Endothelial cell of hepatic sinusoid (primary cell): Measurements from ENCODE around the gene MBNL1.
"Not testable (repeated sequence)": the region's sequence is repeated elsewhere in the genome, so short reads cannot be mapped to it uniquely, and the experiment has no call there.

Source experiments
- in situ Hi-C: cut with HindIII; loops from 2 replicates; pipeline ENCODE4 v1.10.0; 2017; ENCODE audit warnings: low sequenced_read_pairs

The MBNL1 gene

DNA sequence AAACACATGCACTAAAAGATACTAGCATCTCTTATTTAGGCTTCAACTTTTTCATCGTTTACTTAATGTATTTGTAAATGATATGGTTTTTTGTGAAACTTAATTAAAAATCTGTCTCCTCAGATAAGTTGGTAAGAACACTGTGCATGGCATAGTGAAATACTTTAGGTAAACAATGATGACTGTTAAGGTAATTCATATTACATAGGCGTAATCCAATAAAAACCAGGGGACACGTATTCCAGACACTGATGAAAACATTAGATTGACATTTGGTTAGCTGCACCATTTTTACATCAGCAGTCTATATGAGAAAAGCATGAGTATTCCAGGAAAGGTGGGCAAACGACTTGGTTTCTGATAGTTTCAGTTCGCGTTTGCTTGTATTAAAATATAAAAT is 170.0 kb downstream of the MBNL1 start:
- in situ Hi-C loops: no loop called here

DNA sequence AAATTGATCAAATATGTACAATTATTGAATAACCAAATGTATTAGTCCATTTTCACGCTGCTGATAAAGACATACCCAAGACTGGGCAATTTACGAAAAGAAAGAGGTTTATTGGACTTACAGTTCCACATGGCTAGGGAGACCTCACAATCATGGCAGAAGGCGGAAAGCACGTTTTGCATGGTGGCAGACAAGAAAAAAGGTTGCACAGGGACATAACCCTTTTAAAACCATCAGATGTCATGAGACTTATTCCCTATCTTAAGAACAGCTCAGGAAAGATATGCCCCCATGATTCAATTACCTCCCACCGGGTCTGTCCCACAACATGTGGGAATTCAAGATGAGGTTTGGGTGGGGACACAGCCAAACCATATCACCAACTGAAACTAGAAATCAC is 171.5 kb downstream of the MBNL1 start:
- in situ Hi-C loops: not testable (repeated sequence)

DNA sequence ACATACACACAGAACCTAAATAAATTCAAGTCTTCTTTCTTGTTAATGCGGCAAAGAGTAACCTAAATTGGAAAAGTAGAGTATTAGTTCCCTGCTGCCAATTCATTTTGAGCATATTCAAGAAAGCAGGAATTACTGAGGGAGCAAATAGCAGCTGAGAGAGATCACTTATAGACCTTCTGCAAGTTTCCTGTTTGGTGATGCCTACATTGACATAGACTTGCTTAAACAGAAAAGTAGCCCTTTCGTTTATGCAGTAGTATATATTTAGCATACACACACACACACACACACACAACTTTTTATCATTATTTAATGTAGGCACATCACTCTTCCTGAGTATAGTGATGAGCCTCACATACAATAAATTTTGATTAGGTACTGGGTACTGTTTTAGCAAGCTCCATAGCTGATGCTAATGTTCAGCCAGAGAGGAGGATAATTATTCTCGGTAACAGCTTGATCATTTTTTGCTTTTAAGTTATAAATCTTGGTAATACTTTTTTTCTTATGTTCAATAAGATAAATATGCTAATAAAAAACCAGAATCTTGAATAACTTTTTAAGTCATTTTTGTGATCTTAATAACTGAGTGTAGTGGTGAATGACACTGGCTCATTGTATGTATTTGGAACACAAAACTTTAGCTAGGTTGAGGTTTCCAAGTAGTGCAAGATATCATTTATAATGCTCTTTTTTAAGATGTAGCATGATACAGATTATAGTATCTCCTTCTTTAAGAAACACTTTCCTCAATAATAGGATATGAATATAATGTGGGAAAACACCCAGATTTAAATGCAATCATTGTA is 174.7 kb downstream of the MBNL1 start:
- in situ Hi-C loops: no loop called here

DNA sequence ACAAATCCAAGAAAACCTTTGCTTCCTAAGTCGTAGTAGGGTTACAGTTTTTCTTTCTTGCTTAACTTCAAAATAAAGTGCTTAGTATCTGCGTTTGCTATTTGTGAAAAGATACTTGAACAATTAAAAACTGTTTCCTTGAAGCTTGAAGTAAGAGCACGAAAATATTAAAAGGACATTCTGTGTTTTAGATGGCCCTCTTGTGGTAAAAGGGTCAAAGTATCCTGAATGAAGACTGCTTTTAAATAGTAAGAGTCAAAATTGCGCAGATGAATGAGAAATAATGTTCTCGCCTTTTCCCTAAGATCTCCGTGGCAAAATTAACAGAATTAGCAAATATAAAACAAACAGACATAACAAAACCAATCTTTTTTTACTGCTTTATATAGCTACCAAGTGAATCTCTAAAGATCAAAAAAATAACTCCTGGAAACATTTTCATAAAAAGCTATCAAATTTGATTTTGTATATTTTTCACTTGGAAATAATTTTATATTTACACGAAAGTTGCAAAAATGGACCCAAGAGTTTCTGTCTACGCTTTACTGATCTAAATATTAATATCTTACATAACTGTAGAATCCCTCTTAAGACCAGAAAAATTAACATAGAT is 175.4 kb downstream of the MBNL1 start:
- in situ Hi-C loops: no loop called here

DNA sequence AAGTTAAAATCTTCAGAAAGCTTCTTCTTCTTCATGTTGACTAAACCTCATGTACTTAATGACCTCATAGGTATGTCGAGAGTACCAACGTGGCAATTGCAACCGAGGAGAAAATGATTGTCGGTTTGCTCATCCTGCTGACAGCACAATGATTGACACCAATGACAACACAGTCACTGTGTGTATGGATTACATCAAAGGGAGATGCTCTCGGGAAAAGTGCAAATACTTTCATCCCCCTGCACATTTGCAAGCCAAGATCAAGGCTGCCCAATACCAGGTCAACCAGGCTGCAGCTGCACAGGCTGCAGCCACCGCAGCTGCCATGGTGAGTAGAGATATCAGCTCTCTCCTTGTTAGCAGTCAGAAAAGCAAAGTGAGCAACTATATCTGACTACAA is 176.5 kb downstream of the MBNL1 start:
- in situ Hi-C loops: no loop called here

DNA sequence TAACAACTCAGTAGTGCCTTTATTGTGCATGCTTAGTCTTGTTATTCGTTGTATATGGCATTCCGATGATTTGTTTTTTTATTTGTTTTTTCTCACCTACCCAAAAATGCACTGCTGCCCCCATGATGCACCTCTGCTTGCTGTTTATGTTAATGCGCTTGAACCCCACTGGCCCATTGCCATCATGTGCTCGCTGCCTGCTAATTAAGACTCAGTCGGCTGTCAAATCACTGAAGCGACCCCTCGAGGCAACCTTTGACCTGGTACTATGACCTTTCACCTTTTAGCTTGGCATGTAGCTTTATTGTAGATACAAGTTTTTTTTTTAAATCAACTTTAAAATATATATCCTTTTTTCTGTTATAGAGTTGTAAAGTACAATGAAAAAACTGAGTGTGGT is 177.8 kb downstream of the MBNL1 start:
- in situ Hi-C loops: no loop called here

DNA sequence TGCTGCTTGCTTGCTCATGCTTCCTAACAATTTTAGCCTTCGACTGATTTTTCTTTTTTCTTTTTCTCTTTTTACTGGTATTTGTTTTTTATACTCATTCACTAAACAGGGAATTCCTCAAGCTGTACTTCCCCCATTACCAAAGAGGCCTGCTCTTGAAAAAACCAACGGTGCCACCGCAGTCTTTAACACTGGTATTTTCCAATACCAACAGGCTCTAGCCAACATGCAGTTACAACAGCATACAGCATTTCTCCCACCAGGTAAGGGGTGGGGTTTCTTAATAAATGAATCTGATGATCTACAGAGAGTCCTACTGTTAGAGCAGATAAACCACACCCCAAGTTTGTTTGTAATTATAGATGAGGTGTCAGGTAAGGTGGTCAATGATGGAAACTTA is 178.8 kb downstream of the MBNL1 start:
- in situ Hi-C loops: no loop called here

DNA sequence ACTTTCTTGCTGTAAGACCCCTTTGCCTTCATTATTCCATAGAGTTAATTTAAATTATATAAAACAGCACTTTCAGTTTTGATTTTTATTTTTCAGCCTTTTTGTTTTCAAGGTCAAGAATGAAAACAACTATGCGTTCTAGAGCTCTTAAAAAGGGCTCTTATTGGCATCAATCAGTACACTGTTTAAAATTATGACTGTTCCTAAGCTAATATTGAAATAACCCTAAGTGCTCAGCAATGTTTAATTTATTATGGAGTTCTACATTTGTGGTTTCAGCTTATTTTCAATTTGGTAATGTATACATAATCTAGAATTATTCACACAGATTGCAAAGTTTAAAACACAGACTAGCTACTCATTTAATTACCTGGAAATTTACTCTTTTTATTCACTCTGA is 179.4 kb downstream of the MBNL1 start:
- in situ Hi-C loops: no loop called here

DNA sequence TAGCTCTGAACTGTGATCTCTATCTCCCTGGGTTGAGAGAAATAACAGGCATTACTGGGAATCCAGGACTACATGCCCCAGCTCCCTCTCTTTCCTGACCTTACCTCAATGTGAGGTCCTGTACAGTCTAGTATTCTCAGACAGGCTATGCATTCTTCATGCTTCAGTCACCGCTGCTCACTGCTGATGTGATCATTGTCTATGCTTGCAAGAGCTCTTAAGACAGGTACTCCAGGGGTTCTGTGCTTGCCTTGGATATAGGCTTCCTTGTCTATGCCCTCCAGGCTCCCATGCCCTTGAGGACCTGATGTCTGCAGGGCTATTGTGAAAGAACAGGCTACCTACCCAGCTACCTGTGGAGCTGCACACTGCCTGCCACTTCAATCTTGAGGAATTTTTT is 183.6 kb downstream of the MBNL1 start:
- in situ Hi-C loops: no loop called here

DNA sequence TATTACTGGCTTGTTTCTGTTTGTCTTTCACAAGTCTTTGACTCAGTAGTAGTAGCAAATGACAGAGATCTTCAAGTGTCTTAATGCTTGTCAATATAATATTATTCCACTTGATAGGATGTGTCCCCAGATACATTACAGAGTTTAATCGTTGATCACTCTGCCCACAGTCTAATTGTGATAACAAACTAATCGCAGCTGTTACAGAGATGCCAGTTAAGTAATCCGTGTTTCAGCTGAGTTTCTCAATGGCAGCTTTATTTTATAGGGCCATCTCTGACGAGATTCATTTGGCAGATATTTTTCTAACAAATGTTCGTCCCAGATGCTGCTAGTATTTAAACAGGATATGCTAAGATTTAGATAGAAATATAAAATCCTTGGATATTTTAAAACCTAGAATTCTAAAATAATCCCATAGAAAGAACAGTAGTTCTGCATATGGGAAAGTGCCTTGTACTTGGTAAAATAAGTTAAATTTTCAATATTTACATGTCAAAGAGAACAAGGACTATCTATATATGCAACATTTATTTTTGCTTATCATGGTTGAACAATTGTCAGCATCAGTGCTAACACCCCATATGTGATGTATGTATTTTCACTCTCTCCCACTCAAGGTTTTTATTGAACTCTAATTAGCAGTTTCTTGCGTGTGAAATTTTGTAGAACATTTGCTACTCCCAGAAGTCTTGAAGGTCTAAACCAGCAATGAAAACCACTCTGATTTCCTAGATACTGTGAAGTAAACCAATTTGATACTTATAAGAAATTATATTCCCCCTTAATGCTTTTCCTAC is 185.5 kb downstream of the MBNL1 start:
- in situ Hi-C loops: no loop called here

DNA sequence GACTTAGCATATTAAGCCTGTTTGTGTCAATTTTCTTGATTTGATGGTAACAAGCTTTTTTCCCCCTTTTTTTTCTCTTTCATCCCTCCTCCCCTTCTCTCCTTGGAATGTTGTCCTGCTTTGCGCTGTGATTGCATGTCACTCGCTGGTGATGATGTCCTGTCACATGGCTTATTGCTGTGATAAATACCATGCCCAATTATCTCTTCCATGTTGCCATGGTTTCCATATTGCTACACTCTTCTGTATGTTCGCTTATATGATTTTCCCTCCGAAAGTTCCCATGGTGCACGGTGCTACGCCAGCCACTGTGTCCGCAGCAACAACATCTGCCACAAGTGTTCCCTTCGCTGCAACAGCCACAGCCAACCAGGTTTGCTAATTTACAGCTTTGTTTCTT is 187.3 kb downstream of the MBNL1 start:
- in situ Hi-C loops: no loop called here

DNA sequence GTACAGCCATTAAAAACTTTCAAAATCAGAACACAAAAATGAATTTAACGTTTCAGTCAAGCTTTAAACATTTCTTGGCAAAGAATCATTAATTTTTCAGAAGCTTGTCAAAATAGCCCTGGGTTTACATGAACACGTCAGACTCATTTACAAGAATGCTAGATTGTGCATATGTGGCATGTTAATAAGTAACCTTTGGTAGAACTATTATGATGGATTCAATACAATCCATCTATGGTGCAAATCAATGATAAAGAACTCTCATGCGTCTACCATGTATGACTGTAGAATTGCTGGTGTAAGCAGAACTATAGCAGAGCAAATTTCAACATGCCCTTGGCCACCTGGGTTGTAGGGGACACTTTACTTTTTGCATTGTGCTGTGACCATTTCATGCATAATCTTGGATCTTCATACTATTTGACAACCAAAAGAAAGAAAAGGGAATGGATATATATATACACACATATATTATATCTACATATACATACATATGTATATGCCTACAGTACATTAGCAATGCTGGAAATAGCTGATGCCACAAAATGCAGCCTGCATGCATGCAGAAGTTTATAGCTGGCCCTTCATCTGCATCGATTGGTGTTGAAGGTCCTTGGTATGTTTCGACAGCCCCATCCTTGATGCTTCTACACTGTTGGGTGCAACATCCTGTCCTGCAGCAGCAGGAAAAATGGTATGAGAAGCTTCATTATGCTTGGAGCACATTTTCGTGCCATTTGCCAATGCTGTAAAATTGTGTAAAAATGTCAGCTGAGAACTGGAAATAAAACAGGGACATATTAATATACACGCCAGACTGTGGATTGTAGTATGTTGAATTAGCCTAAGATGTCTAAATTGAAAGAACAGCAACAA is 189.0 kb downstream of the MBNL1 start:
- in situ Hi-C loops: no loop called here

DNA sequence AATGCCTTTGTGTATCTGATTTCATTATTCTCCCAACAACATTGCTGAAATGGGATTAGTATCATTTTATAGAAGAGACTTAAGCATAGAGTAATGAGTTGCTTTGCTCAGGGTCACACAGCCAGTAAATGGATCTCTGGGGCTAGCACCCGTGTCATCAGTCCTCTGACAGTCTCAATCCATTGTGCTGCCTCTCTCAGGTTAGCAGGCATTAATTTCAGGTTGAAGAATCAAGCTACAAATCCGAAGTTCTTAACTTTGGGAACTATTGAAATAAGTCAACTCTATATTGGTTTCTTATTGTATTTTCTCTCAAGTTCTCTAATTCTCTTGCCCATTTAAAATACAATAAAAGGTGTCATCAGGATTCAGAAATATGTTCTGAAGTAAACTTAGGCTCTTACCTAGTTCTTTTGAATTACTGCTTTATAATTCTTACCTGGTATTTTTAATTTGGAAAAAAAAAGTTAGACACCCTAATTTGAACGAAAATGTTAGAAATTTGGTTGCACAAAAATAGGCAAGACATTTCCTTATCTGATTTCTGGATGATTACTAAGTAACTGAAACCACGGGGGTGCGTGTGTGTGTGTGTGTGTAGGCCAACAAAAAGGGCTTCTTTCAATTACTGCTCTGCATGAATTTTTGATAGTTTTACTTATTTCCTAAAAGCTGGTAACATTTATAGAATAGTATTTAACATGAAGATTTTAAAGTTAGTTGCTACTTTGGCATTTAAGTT is 189.8 kb downstream of the MBNL1 start:
- in situ Hi-C loops: no loop called here

DNA sequence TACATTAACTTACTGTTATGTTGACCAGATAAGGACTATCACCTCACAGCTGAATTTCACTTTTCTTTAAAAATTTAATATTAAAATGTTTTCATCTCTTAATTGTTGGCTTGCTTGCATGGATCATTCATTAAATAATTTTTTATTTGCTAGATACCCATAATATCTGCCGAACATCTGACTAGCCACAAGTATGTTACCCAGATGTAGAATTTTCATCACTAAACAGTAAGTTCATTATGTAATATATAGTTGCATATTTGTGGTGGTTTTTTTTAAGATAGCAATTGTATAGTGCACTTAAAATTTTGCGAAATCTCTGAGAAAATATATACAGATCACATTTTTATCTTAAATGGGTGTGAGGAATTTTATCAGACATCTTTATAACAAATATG is 190.4 kb downstream of the MBNL1 start:
- in situ Hi-C loops: no loop called here

DNA sequence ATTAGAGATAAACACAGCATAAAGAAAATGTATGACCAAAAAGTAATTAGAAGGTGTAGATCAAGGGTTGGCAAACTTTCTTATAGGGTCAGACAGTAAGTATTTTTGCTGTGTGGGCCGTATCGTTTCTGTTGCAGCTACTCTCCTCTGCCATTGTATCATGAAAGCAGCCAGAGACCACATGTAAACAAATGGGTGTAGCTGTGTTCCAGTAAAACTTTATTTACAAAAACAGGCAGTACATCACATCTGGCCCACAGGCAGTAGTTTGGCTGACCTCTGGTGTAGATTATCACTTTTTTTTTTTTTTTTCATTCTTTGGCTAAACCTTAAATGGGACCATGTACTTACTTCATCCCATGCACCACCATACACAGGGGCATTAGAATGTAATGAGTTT is 190.8 kb downstream of the MBNL1 start:
- in situ Hi-C loops: no loop called here

DNA sequence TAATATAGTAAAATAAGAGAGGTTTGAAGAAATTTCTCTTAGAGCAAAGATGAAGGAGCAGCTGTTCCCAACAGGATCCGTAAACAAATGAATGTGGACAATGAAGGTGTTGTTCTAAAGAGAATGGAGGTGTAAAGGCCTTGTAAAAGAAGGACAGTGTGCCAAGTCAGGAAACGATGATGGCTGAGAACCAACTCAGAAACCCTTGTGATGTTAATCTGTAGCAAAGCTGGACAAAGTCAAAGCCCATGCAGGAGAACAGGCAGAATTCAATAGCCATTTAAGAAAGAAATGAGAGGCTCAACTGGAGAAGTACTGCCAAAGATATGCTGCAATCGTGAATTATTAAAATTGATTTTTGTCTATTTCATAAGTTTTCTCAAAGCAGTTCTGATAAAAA is 192.2 kb downstream of the MBNL1 start:
- in situ Hi-C loops: no loop called here

DNA sequence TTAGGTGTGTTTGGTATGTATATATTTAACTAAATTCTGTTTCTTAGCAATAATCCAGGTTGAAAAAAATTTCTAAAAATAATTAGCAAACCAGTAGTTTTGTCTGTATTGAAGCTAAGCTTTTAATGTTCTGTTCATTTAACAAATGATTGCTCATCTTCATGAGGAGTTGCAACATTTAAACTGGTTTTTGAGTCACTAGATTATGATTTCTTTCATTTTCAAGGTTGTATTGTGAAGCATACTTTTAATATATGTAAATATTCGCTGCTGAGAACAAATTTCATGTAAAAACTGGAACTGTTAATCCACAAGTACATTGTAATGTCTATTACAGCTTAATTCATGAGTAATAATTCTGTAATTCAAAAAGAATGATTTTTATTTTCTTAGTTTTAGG is 192.7 kb downstream of the MBNL1 start:
- in situ Hi-C loops: no loop called here

DNA sequence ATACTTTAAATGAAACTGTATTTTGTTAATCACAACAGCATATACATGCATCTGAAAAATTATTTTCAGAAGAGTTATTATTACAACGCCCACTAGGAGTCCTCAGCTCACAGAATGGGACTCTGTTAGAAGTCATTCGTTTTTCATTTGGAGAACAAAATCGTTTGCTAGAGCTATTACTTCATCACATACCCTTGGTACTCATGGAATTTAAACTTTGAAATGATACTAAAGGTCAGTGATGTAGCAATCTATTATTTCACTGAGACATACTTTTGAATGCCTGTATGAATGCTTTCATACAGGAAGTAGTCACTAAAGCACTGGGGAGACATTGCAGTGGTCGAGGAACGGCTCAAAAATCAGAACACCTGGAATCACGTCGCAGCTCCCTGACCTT is 198.1 kb downstream of the MBNL1 start:
- in situ Hi-C loops: loop anchor here (5.0 kb wide), 1 partner anchor 106 kb away; no protein-coding TSS in a partner anchor

DNA sequence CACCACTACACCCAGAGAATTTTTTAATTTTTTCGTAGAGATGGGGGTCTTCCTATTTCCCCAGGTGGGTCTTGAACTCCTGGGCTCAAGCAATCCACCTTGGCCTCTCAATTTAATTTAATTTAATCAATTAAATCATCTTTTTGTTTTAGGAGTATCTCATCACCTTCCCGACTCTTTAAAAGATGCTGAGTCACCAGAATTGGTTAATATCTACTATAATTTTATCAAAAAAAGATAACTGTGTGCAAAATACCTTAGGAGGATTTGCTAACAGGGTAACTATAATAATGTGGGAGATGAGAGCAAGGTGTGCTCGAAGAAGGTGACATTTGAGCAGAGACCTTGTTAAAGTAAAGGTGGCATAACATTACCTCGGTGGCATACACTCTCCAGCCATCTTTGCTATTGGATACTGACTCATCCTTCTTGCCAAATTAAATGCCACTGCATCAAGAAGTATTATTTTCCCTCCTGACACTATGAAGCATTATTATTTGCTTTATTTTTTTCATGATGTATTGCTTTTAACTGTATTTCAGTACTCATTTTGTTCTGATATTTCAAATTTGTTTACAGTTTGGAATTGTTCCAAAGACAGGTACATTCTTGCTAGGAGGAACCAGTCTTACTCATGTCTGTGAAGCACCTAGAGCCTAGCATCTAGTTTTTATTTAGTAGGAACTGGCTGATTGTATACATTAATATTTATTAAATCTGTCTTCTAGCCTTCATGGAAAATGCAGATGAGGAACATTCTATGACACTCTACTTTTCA is 200.7 kb downstream of the MBNL1 start:
- in situ Hi-C loops: loop anchor here (5.0 kb wide), 1 partner anchor 103 kb away; no protein-coding TSS in a partner anchor
